Measurements from ENCODE around the gene DNAH10. TPM values are rescaled to one million over a fixed set of nuclear protein-coding genes. Genes with fewer than 3 reads are reported as not detected.

Gene DNAH10
- total and polyA plus RNA-seq, 10 of the 15 experiments (the other 5 are each of a cell fraction or from before 2014, with no cell fraction given), result 0.01 to 0.32 (median 0.06) TPM

DNA sequence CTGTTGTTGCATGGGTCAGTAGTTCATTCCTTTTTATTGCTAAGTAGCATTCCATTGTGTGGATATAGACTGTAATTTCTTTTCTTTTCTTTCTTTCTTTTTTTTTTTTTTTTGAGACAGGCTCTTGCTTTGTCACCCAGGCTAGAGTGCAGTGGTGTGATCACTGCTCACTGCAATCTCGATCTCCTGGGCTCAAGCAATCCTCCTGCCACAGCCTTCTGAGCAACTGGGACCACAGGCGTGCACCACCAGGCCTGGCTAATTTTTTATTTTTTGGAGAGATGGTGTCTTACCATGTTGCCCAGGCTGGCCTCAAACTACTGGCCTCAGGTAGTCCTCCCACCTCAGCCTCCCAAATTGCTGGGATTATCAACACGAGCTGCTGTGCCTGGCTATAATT is 44.8 kb upstream of the DNAH10 start:
- DNase-seq (ENCODE audit: low read depth, low spot score) (no peak), FAIRE-seq (no peak), ATAC-seq (no peak)
- H3K36me3 ChIP-seq (ENCODE audit: control insufficient read depth in 2 of 2, insufficient read depth in 2 of 2, low read length in 1 of 2), result peaks cover 0 to 2% of the 10 kb centered on the region in 2 experiments; a peak in 3 of 4 replicates
- in situ Hi-C loops (cut with MboI), result no loop called here
- 93% methylated on average over 3 of the region's 3 CpGs for WGBS (ENCODE audit: insufficient coverage, insufficient replicate concordance, low lambda C conversion rate, missing lambda C conversion rate)
- ChIA-PET RAD21 (ENCODE audit: unreplicated experiment) (no interaction called here), CTCF (interaction anchor here (1.0 to 1.4 kb wide), 2 partner anchors 34 to 125 kb away, joined by 3 read pairs; no protein-coding TSS in a partner anchor), POLR2A (interaction anchor here (0.7 to 1.2 kb wide), 2 partner anchors 8 to 1660 kb away, joined by 4 read pairs; no protein-coding TSS in a partner anchor), SMC1A (ENCODE audit: uncharacterized antibody, unreplicated experiment) (interaction anchor here (0.6 to 1.4 kb wide), 3 partner anchors 9 to 55 kb away, joined by 3 read pairs; no protein-coding TSS in a partner anchor)
- no peak overlapping the region for H2AFZ ChIP-seq (ENCODE audit: control insufficient read depth, low read depth, low read length)
- no peaks in the 10 kb centered on the region for H3K27me3 ChIP-seq (replicated peaks in 1 of 2; ENCODE audit: control insufficient read depth in 2 of 2, insufficient read depth in 2 of 2, low read length in 1 of 2)
- no peak overlapping the region for H3K4me2 ChIP-seq (ENCODE audit: control insufficient read depth, insufficient read depth)
- H4K20me1 ChIP-seq (ENCODE audit: control insufficient read depth, insufficient read depth), result no peaks in the 10 kb centered on the region
- peaks cover 32% of the 10 kb centered on the region for H3K79me2 ChIP-seq (ENCODE audit: control insufficient read depth, insufficient read depth, low read length)
- H3K4me3 ChIP-seq, result no peak overlapping the region
- intact Hi-C loops (cut with micrococcal nuclease; ENCODE audit: unreplicated experiment), result no loop called here
- no peak overlapping the region for H3K9ac ChIP-seq (ENCODE audit: control insufficient read depth, insufficient read depth, low read length)
- H3K4me1 ChIP-seq (ENCODE audit: control insufficient read depth, insufficient read depth, low read length), result peaks cover 15% of the 10 kb centered on the region
- BruUV-seq (replicated peaks), result no TSS peak
- H3K9me3 ChIP-seq (replicated peaks; ENCODE audit: control insufficient read depth, insufficient read depth, low read length), result no peaks in the 10 kb centered on the region
- H3K27ac ChIP-seq (ENCODE audit: control insufficient read depth, insufficient read depth), result no peak overlapping the region
- TF ChIP-seq FOS (IDR thresholded peaks at IDR 0.05; ENCODE audit: borderline replicate concordance, extremely low read depth, insufficient read length), result no peak

DNA sequence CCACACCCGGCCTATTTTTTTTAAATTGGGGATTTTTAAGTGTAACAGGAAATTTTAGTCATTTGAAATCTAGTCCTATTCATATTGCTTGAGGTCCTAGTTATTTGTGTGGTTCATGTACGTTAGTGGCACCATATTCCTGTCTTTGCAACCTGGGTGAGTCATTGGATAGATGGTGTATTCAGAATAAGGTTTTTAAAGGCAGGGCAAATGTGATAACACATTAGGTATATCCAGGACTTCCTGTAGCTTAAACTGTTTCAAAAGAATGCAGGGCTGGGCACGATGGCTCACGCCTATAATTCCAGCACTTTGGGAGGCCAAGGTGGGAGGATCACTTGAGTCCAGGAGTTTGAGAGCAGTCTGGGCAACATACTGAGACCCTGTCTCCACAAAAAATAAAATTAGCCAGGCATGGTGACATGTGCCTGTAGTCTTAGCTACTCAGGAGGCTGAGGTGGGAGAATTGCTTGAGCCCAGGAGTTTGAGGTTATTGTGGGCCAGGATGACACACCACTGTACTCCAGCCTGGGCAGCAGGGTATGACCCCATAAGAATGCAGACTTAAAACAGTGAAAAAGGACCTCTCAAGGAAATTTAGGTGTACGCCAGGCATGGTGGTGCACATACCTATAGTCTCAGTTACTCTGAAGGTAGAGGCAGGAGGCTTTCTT is 41.8 kb upstream of the DNAH10 start:
- FAIRE-seq, result no peak
- H4K20me1 ChIP-seq (ENCODE audit: control insufficient read depth, insufficient read depth), result no peaks in the 10 kb centered on the region
- no peak overlapping the region for H2AFZ ChIP-seq (ENCODE audit: control insufficient read depth, low read depth, low read length)
- ChIA-PET SMC1A (ENCODE audit: uncharacterized antibody, unreplicated experiment) (no interaction called here), POLR2A (interaction anchor here (0.5 to 1.1 kb wide), 3 partner anchors 10 to 497 kb away, joined by 3 to 4 read pairs (median 4); partner anchors contain the start of gene DDX55), RAD21 (ENCODE audit: unreplicated experiment) (no interaction called here), CTCF (no interaction called here)
- peaks cover 6% of the 10 kb centered on the region for H3K79me2 ChIP-seq (ENCODE audit: control insufficient read depth, insufficient read depth, low read length)
- H3K4me1 ChIP-seq (ENCODE audit: control insufficient read depth, insufficient read depth, low read length), result peaks cover 10% of the 10 kb centered on the region
- no peak for TF ChIP-seq CHD4 (IDR thresholded peaks at IDR 0.05)
- no peak for TF ChIP-seq MXI1 (IDR thresholded peaks at IDR 0.05; ENCODE audit: low read depth, low read length)
- no peak for TF ChIP-seq NFYB (IDR thresholded peaks at IDR 0.05; ENCODE audit: insufficient read depth, low read depth, low read length)
- TF ChIP-seq SRF (IDR thresholded peaks at IDR 0.05; ENCODE audit: low read depth in 2 of 2, low read length in 2 of 2), result no peak
- BruUV-seq (replicated peaks), result no TSS peak
- intact Hi-C loops (cut with micrococcal nuclease; ENCODE audit: unreplicated experiment), result no loop called here
- H3K9me3 ChIP-seq (replicated peaks; ENCODE audit: control insufficient read depth, insufficient read depth, low read length), result no peaks in the 10 kb centered on the region
- in situ Hi-C loops (cut with MboI), result no loop called here
- H3K36me3 ChIP-seq (ENCODE audit: control insufficient read depth in 2 of 2, insufficient read depth in 2 of 2, low read length in 1 of 2), result peaks cover 2 to 5% of the 10 kb centered on the region in 2 experiments; a peak in 3 of 4 replicates
- no peak for ATAC-seq
- no peak overlapping the region for H3K4me2 ChIP-seq (ENCODE audit: control insufficient read depth, insufficient read depth)
- no peak overlapping the region for H3K27ac ChIP-seq (ENCODE audit: control insufficient read depth, insufficient read depth)
- WGBS (ENCODE audit: insufficient coverage, insufficient replicate concordance, low lambda C conversion rate, missing lambda C conversion rate), result 74% methylated on average over 5 of the region's 5 CpGs
- no peak for DNase-seq (ENCODE audit: low read depth, low spot score)
- no peak overlapping the region for H3K4me3 ChIP-seq
- H3K9ac ChIP-seq (ENCODE audit: control insufficient read depth, insufficient read depth, low read length), result no peak overlapping the region
- no peaks in the 10 kb centered on the region for H3K27me3 ChIP-seq (replicated peaks in 1 of 2; ENCODE audit: control insufficient read depth in 2 of 2, insufficient read depth in 2 of 2, low read length in 1 of 2)
